T-helper 1 cell (primary cell): ENCODE measurements around the gene PRDM13.
"Not testable (repeated sequence)": the region's sequence is repeated elsewhere in the genome, so short reads cannot be mapped to it uniquely, and the experiment has no call there.

ENCODE experiments used
- DNase-seq, 5 donors: peaks; one replicate each; pipeline ENCODE4 v3.0.0-alpha.2; 2012 to 2020
- total RNA-seq, 4 donors: gene quantifications; one replicate each; lab custom pipeline; 2026; lab: John Stamatoyannopoulos, UW

PRDM13 gene
- total RNA-seq: 0 to 0.08 (median 0) reads per million in 4 donors

DNA sequence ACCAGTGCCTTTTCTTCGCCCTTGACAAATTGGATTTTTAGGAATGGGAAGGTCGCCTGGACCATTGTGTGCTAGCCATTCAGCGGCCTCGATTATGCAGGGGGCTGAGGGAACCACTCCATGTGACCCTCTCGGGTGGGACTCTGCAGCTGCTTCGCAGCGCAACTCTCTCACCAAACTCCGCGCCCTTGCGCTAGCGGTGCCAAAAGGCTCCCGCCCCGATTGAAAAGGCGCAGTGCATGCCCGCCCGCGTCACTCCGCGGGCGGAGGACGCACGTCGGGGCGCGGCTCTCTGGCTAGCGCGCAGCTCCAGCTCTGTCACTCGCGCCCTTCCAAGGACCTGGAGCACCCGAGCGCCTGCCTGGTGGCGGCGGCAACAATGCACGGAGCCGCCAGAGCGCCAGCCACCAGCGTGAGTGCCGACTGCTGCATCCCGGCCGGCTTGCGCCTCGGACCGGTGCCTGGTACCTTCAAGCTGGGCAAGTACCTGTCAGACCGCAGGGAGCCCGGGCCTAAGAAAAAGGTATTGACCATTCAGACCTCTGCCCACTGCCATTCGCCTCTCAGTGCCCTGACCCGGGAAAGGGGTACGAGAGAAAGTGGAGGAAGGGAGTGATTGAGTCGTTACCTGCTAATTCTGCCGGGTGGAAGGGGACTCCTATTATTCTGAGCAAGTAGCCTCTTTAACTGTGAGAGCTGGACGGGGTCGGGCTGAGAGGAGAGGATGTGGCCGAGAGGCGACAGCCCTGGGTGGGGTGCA lies at the start of gene PRDM13:
Gene PRDM13 (plus strand): TSS at position 178 of the 760 bp plus-strand sequence. CDS start 202 bp downstream, at position 380.
- DNase-seq: no peak

DNA sequence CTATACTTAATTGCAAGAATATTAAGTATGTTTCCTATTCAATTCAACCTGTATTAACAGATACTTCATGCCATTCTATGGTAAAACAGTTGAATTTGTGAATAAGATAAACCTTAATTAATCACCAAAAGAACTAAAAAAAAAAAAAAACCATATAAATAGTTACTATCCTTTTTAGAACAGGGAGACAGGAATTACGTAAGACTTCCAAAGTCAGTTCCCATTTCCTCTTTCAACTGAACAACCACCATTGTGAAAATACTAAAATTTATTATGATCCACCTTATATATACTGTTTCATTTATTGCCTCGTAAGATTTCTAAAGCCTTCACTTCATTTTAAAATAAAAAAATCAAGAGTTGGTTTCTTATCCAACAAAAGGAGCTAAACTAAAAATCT lies 47.6 kb upstream of the PRDM13 start:
- DNase-seq: no peak

DNA sequence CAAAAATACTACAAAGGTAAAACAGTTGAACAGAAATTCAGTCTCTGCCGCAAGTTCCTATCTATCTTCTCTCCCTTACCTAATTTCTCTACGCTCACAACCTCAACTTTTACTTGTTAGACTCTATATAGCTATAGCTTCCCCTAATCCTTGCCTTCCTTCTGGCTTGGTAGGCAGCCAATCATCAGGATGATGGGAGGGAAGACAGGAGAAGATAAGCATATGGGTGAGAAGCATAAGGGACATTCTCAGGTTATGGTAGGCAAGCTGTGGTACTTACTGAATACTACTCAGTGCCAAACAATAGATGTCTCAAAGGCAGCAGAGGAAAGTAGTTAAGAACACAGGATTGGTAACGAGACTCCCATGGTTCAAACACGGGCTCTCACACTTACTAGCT lies 46.0 kb upstream of the PRDM13 start:
- DNase-seq: no peak

DNA sequence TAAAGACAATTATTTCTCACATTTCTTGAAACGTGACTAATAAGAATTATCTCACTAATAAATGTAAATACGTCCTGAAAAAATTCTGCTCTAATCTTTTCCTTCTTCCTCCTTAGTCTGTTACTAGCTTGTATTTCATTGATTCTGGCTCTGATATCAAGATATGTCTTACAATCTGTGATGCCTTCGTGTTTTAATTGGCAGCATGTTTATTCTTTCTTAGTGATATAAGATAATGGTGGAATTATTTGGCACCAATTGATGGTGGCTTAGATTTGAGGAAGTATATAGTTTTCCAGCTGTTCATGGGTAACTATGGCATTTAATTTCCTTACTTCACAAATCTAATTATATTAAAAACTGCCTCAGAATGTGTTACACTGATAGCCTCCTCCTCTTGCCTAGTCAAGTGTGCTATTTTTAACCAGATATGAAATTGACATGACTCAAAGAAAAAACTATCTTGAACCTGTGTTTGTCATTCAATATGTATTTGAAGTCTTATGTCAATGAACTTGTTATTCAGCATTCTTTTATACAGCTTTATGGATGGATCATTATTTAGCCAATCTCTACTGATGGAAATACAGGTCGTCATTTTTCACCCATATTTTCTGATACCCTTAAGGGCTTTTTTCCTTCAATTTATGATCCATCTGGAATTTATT lies 43.4 kb upstream of the PRDM13 start:
- DNase-seq: no peak

DNA sequence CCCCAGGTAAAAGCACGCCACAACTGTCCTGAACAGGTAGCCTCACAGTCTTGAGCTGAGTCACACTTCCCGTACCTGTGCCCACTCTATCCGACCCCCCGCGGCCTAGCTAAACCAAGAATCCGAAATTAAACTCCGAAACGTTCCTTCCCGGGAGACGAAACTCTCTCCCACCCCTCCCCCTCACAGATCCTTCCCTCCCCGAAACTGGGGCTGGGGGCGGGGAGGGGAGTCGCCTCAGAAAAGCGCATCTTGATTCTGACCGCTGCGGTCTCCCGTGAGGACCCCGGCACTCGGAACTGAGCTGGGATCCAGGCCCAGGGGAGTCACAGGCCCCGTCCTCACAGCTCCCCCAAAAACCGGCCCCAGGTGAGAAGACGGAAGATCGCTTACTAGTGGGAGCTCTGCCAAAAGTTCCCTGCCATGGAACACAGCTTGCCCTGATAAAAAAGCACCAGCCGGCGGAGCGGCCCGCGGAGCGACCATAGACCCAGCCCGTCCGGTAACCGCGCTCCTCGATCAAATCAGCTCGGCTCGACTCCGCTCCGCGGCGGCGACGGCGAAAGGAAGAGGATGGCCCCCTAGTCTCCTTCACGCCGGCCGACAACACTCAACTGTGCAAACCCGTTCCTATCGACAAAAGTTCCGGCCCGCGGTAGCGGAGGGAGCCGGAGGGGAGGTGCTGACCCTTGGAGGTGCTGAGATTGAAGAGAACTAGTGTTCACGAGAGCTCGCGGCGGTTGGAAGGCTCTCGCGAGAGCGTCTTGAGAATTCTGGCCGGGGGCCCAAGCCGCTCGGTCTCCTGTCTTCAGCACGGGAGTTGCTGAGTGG lies 38.3 kb upstream of the PRDM13 start, which contains the start of gene CCNC:
Gene CCNC (minus strand): TSS at position 558 of the 831 bp plus-strand sequence. CDS start 133 bp downstream, at position 425.
- peak; percentile 71 to 92 (median 76) for DNase-seq

DNA sequence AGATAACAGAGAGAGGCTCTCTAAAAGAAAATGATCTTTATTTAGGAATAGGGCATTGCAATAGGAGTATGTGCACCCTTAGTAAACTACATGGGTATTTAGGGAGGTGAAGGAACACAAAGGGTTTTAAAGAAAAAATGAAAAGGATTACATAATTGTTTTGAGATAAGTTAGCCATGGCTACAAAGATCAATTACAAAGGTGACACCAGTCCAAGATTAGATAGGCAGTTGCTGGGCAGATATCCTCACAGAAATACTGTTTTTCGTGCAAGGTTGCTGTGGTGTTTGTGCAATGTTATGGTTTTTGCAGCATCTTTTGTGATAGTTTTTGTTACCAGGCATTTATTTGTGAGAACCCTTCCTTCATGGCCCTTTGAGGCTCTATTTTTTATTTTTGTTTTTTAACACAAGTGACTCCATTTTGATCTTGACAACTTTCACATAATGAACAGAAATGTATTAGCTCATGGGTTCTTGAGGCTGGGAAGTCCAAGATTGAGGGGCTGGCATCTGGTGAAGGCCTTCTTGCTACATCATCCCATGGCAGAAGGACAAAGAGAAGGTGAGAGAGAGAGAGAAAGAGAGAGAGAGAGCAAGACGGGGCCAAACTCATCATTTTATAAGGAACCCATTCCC lies 32.5 kb upstream of the PRDM13 start:
- no peak for DNase-seq

DNA sequence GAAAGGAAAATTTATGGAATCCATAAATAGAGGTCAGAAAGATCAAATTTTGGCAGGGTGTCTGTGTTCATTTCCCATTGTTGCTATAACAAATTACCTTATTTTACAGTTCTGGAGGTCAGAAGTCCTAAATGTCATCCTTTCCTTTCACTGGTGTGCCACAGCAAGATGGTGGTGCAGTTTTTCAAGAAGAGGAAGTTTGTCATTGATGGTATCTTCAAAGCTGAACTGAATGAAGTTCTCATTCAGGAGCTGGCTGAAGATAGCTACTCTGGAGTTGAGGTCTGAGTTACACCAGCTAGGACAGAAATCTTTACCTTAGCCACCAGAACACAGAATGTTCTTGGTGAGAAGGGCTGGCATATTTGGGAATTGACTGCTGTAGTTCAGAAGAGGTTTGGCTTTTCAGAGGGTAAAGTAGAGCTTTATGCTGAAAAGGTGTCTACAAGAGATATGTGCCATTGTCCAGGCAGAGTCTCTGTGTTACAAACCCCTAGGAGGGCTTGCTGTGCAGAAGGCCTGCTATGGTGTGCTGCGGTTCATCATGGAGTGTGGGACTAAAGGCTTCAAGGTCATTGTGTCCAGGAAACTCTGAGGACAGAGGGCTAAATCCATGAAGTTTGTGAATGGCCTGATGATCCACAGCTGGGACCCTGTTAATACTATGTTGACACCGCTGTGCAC lies 30.9 kb upstream of the PRDM13 start:
- DNase-seq: no peak

DNA sequence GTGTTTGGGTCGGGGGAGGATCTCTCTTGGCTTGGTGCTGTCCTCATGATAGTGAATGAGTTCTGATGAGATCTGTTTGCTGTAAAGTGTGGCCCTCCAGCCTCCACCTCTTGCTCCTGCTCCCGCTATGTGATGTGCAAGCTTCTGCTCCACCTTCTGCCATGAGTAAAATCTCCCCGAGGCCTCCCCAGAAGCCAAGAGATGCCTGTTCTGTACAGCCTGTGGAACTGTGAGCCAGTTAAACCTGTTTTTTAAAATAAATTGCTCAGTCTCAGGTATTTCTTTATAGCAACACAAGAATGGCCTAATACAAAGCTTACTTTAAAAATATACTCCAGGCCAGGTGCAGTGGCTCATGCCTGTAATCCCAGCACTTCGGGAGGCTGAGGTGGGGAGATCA lies 26.9 kb upstream of the PRDM13 start:
- DNase-seq: no peak

DNA sequence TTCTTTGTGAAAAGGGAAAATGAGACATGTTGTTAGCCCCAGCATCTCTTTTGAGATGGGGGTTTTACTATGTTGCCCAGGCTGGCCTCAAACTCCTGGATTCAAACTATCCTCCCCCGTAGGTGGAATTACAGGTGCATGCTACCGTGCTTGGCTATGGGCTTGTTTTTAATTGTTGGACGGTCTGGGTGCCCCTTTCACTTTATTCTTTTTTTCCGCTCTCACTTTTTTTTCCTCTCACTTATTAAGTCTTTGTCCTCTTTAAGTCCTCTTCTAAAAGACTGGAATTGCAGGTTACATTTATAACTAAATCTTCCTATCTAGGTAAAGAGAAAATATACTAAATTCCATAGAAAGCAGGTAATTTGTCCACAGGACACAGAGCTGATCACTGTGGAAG lies 18.8 kb upstream of the PRDM13 start:
- DNase-seq: no peak

DNA sequence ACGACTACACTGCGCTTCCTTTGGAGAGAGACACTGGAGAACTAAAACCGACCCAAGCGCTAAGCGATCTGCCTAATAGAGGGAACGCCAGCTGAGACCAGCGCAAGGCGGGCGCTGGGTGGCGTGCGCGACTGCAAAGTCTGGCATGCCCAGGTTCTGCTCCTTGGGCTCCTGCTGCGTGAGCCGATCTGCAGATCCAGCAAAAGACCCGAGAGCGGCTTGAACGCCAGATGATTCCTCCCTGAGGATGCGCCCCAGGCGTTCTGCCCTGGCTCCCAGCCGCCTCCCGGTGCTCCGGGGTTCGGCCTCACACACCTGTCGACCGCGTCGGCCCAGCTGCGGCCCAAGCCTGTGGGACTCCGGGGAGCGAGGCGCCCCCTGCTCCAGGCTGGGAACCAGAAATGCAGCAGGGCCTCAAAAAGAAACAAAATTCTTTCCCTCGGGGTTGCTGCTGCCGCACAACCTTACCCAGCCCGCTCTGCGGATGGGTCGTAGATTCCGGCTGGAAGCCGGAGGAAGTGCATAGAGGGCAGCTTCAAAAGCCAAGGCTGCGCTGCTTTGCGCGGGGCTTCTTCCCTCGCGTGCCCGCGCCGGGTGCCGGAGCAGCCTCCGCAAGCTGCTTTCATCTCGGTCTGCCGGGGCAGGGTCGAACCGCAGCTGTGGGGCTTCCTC lies 17.9 kb upstream of the PRDM13 start:
- DNase-seq: peak in 4 of 5 donors; percentile 44 to 75 (median 48)

DNA sequence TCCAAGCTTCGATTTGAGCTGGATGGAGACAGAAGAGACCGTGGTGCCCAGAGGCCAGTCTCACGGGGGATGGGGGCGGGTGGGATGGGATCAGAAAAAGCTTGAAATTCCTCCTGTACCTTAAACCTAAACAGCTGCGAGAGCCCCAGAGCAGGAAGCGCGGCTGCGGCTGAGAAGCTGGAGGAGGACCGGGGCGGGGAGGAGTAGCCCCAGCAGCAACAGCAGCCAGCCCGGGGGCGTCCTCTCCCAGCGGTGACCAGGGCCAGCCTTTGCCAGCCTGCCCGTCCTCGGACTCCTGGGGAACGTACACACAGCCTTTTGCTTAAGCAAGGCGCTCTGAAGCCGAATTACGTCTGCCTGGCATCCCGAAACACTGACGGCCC lies 17.4 kb upstream of the PRDM13 start:
- no peak for DNase-seq

DNA sequence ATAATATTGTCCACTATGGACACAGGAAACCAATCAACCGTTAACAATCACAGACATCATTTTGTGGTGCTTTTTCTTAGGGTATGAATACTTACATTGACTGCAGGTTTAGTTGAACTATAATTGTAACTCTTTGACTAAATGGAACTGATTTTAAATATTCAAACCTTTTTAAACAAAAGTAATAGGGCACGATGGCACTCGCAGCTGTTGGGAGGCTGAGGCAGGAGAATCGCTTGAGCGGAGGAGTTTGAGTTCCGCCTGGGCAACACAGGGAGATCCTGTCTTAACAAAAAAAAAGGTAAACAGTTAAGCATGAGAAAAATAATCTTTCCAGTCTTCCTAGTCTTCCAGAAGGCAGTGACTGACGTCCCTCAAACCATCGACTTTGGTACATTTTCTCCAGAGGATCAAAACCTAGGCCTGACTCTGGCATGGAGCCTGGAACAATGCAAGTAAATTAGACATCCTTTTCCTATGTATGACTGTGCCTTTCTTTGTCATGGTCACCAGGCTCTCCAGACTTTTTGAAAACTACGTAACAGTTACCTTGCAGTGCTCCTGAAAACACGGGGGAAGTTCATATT lies 16.6 kb upstream of the PRDM13 start:
- no peak for DNase-seq

DNA sequence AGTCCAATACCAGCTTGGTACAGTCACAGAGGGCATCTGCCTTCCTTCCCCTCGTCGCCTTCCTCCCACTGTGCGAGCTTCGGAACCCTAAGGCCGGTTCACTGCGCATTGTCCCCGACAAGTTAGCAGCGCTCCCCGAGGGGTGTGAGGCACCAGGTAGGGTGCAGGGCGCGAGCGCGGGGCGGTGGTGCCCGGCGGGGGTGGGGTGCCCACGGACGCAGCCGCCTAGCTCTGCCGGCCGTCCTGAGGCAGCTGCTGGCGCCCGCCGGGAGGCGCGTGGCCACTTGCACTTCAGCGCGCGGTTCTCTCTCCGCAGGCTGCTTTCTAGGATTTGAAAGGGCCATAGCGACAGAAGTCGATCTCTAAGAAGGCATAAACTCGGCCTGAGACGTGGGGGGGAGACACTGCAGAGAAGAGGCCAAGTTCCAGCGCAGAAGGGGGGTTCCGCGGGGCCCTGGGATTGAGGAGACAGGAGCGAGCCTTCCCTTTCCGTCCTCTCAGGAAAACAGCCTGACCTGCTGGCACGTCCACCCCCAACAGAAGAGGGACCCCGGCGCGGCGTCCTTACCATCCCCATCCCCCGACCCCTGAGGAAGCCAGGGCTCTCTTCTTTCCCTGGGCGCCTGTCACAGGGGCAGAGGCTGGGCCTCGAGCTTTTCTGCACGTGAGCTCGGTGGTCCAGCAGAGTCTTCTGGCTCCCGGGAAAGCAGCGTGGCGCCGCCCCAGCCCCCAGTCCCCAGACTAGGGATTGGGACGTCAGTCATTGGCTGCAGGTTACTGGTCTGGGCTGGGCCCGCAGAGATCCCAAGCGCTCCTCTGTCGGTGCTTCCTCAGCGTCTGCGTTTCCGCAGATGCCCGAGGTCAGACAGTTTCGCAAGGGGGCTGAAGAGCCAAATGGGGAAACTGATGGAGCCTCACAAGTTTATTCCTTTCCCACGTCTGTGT lies 15.6 kb upstream of the PRDM13 start:
- no peak for DNase-seq

DNA sequence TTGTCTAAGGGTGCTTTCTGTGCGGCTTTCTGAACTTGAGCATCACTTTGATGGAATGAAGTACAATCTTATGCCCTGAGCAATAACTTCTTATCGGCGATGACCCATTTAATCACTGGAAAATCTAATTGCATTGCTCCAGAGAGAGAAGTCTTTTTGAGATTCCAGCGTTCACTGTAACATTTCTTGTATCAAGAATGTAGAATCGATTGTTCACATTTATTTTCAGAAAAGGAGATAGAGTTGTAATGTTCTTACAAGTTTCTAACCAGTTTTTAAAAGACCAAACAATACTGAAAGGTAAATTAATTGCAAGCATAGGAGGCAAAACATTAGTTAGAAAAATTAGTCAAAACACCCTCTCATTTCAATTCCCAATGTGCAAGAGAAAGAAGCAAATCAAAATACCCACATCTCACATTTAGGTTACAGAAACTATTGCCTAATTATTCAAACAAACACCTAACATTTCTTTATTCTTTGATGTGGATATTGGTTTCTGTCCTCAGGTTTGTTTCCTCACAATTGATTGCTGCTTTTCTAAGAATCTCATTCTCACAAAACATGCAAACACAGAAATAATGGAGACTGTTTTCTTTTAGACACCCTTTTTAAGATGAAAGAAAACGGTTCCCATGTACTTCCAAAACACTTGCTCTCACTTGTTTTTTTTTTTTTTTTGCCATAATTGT lies 14.8 kb upstream of the PRDM13 start:
- DNase-seq: no peak

DNA sequence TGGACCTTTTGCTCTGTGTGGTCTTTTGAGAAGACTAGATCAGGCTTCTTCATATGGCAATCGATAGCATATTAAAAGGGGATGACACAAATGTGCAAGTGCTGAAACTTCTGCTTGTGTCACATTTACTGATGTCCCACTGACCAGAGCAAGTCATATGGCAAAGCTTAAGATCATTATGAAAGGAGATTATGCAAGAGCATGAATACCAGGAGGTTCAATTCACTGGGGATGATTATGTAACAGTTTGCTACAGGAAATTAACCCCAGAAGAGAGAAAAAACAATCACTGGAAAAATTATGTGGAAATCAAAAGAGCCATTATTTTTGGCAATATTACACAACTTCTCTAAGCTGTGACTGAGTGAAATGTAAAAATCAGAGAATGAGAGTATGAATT lies 13.7 kb upstream of the PRDM13 start:
- no peak for DNase-seq

DNA sequence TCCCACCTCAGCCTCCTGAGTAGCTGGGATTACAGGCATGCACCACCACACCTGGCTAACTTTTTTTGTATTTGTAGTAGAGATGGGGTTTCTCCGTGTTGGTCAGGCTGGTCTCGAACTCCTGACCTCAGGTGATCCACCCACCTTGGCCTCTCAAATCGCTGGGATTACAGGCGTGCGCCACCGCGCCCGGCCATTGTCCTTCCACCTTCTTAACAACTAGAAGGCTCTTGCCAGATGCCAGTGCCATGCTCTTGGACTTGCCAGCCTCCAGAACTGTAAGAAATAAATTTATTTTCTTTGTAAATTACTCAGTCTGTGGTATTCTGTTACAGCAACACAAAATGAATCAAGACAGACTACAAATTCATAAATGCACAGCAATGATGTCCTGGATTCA lies 11.9 kb upstream of the PRDM13 start:
- DNase-seq: not testable (repeated sequence)

DNA sequence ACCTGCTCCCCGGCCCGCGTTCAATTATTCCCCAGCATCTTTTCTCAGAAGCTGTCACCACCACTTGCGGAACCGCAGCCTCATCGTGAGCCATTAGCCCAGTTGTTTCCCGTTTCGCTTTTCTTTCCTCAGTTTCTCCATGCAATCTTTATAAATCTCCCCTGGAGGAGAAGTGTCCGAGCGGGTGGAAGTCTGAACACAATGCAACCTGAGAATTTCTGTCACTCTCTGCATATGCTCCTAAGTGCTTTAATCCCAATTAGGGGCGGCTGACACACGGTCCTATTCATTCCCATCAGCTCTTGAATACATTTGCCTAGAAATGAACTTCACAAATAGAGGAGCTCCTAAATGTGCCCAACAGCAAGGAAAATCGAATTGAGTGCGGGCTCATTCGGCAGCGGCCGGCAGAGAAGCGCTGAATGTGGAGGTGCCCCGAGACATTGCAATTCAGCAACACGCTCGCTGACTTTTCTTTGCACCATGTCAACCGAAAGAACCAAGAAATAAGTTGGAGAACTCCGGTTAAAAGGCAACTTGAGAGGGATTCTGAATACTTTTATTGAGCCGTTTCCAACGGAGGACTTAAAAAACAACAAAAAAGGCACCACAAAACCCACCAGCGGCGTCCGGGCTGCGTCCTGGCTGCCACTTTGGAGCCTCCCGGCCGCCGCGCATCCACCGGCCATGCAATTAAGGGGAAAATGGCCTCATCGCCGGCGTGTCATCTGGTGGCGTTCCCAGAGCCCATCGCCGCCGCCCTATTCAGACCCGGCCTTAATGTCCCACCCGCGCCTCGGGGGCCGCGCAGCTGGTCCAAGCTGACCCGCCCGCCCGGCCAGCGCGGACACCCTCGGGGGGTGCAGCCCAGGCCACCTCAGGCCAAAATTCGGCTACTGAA lies 3.9 kb upstream of the PRDM13 start:
- DNase-seq: no peak
